Cerebellar cortex (tissue), 1 donor: ENCODE data around the gene GATA3.

Experiments
- DNase-seq: peaks from one replicate; pipeline ENCODE4 v3.0.0-alpha.2; 2015; ENCODE audit warnings: low spot score

The GATA3 gene

GRCh38 chr10:8037941-8038894 is 16.3 kb upstream of the GATA3 start:
- DNase-seq, result no peak

- no peak for DNase-seq
These were observed 15.1 kb upstream of the GATA3 start for GRCh38 chr10:8039321-8039881.

GRCh38 chr10:8040651-8041050 is 13.8 kb upstream of the GATA3 start:
- no peak for DNase-seq

GRCh38 chr10:8041284-8041991 is 13.1 kb upstream of the GATA3 start:
- no peak for DNase-seq

GRCh38 chr10:8041992-8042720 is 12.3 kb upstream of the GATA3 start:
- DNase-seq, result no peak

GRCh38 chr10:8042721-8043568 is 11.5 kb upstream of the GATA3 start:
- no peak for DNase-seq

GRCh38 chr10:8043569-8044306 is 10.8 kb upstream of the GATA3 start:
- DNase-seq, result no peak

- DNase-seq, result no peak
These were observed 10.1 kb upstream of the GATA3 start for GRCh38 chr10:8044331-8044907.

GRCh38 chr10:8044908-8045725 is 9.4 kb upstream of the GATA3 start:
- no peak for DNase-seq

GRCh38 chr10:8045726-8046494 is 8.6 kb upstream of the GATA3 start:
- DNase-seq, result no peak

- no peak for DNase-seq
These were observed 6.8 kb upstream of the GATA3 start for GRCh38 chr10:8047452-8048280.

- DNase-seq, result no peak
These were observed 6.0 kb upstream of the GATA3 start for GRCh38 chr10:8048281-8049008.

GRCh38 chr10:8049045-8049864 is 5.2 kb upstream of the GATA3 start:
- DNase-seq, result no peak

- DNase-seq, result no peak
These were observed 4.5 kb upstream of the GATA3 start for GRCh38 chr10:8049865-8050555.

GRCh38 chr10:8050556-8051108 is 3.9 kb upstream of the GATA3 start:
- DNase-seq, result no peak
